ENCODE results near the gene MSI2.

The MSI2 gene

GRCh38 chr17:57639381-57639780, 383.1 kb downstream of the MSI2 start:
- H3K4me3 ChIP-seq (ENCODE audit: low read depth, low read length): no peak overlapping the region
- DNase-seq (ENCODE audit: low read depth): no peak
- TF ChIP-seq CTCF (IDR thresholded peaks at IDR 0.05; ENCODE audit: control insufficient read depth, extremely low read depth, insufficient read depth): no peak

- no peak for TF ChIP-seq CTCF (IDR thresholded peaks at IDR 0.05; ENCODE audit: control insufficient read depth, extremely low read depth, insufficient read depth)
- H3K4me3 ChIP-seq (ENCODE audit: low read depth, low read length): no peak overlapping the region
- DNase-seq (ENCODE audit: low read depth): no peak
Measured at GRCh38 chr17:57640079-57640478, 383.8 kb downstream of the MSI2 start.

GRCh38 chr17:57641761-57642160, 385.4 kb downstream of the MSI2 start:
- no peak overlapping the region for H3K4me3 ChIP-seq (ENCODE audit: low read depth, low read length)
- no peak for DNase-seq (ENCODE audit: low read depth)
- no peak for TF ChIP-seq CTCF (IDR thresholded peaks at IDR 0.05; ENCODE audit: control insufficient read depth, extremely low read depth, insufficient read depth)

- TF ChIP-seq CTCF (IDR thresholded peaks at IDR 0.05; ENCODE audit: control insufficient read depth, extremely low read depth, insufficient read depth): no peak
- H3K4me3 ChIP-seq (ENCODE audit: low read depth, low read length): no peak overlapping the region
- DNase-seq (ENCODE audit: low read depth): no peak
Measured at GRCh38 chr17:57643062-57643461, 386.7 kb downstream of the MSI2 start.

GRCh38 chr17:57644326-57644725, 388.0 kb downstream of the MSI2 start:
- no peak for TF ChIP-seq CTCF (IDR thresholded peaks at IDR 0.05; ENCODE audit: control insufficient read depth, extremely low read depth, insufficient read depth)
- DNase-seq (ENCODE audit: low read depth): no peak
- H3K4me3 ChIP-seq (ENCODE audit: low read depth, low read length): no peak overlapping the region

- DNase-seq (ENCODE audit: low read depth): no peak
- H3K4me3 ChIP-seq (ENCODE audit: low read depth, low read length): no peak overlapping the region
- TF ChIP-seq CTCF (IDR thresholded peaks at IDR 0.05; ENCODE audit: control insufficient read depth, extremely low read depth, insufficient read depth): no peak
Measured at GRCh38 chr17:57645950-57646665, 389.8 kb downstream of the MSI2 start.

GRCh38 chr17:57648720-57649119, 392.4 kb downstream of the MSI2 start:
- DNase-seq (ENCODE audit: low read depth): no peak
- H3K4me3 ChIP-seq (ENCODE audit: low read depth, low read length): no peak overlapping the region
- no peak for TF ChIP-seq CTCF (IDR thresholded peaks at IDR 0.05; ENCODE audit: control insufficient read depth, extremely low read depth, insufficient read depth)

All from LNCaP clone FGC (cell line).